ENCODE data around the gene LHFPL4. TPM values are rescaled to one million over a fixed set of nuclear protein-coding genes. Genes with fewer than 3 reads are reported as not detected.

The LHFPL4 gene
- total and polyA plus RNA-seq, 2 of the 8 experiments (the other 6 are each of a cell fraction or from before 2014, with no cell fraction given), result 5.0 to 16.9 TPM

DNA sequence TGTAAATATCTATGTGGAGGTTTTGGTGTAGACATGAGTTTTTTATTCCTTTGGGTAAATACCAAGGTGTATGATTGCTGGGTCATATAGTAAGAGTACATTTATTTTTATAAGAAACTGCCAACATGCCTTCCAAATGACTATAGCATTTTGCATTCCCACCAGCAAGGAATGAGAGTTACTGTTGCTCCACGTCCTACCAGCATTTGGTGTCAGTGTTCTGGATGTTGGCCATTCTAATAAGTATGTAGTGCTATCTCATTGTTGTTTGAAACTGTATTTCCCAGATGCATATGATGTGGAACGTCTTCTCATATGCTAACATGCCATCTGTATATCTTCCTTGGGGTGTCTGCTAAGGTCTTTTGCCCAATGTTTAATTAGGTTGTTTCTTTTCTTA lies 38.7 kb downstream of the LHFPL4 start (continued):
- TF ChIP-seq SIN3A (conservative IDR thresholded peaks at IDR 0.05 in 1 of 2, IDR thresholded peaks at IDR 0.05 in 1 of 2; ENCODE audit: low read depth in 1 of 2, low read length in 2 of 2) (no peak), GTF2F1 (IDR thresholded peaks at IDR 0.05; ENCODE audit: borderline replicate concordance, low read depth, low read length) (no peak), POLR2AphosphoS5 (IDR thresholded peaks at IDR 0.05; ENCODE audit: low read depth, low read length) (no peak), SRF (IDR thresholded peaks at IDR 0.05; ENCODE audit: low read depth, low read length) (no peak)
- TF ChIP-seq, protein P1, sequence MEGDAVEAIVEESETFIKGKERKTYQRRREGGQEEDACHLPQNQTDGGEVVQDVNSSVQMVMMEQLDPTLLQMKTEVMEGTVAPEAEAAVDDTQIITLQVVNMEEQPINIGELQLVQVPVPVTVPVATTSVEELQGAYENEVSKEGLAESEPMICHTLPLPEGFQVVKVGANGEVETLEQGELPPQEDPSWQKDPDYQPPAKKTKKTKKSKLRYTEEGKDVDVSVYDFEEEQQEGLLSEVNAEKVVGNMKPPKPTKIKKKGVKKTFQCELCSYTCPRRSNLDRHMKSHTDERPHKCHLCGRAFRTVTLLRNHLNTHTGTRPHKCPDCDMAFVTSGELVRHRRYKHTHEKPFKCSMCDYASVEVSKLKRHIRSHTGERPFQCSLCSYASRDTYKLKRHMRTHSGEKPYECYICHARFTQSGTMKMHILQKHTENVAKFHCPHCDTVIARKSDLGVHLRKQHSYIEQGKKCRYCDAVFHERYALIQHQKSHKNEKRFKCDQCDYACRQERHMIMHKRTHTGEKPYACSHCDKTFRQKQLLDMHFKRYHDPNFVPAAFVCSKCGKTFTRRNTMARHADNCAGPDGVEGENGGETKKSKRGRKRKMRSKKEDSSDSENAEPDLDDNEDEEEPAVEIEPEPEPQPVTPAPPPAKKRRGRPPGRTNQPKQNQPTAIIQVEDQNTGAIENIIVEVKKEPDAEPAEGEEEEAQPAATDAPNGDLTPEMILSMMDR (IDR thresholded peaks at IDR 0.05; ENCODE audit: control extremely low read depth in 1 of 3, insufficient read depth in 1 of 3, low read depth in 1 of 3, low read length in 3 of 3), result no peak

Measured in H1 (cell line).